T47D (cell line): ENCODE measurements around the gene ANKRD23.

Source experiments
- DNase-seq, 2 experiments: peaks; one replicate each; pipeline versions ENCODE4 v3.0.0 to v3.0.0-alpha.2; 2011 to 2012; ENCODE audit warnings: low read depth in 1 of 2, low spot score in 1 of 2
- JUND ChIP-seq: IDR thresholded peaks from 2 replicates; pipeline ENCODE4 v1.6.1; 2012; ENCODE audit warnings: low read depth
- in situ Hi-C: cut with HindIII; loops from 2 replicates; pipeline ENCODE4 v1.10.0; 2016; ENCODE audit warnings: low sequenced_read_pairs, low pct_unique_long_range_greater_than_20kb

Gene ANKRD23

GRCh38 chr2:96882230-96882629 is 38.4 kb upstream of the ANKRD23 start:
- TF ChIP-seq JUND: no peak
- no peak for DNase-seq
- in situ Hi-C loops: no loop called here

- TF ChIP-seq JUND: no peak
- no peak for DNase-seq
- in situ Hi-C loops: no loop called here
Observed at GRCh38 chr2:96881349-96882195, 37.8 kb upstream of the ANKRD23 start.

GRCh38 chr2:96880891-96881273 is 37.1 kb upstream of the ANKRD23 start:
- in situ Hi-C loops: no loop called here
- DNase-seq: no peak
- TF ChIP-seq JUND: no peak

GRCh38 chr2:96879545-96880040 is 35.8 kb upstream of the ANKRD23 start:
- TF ChIP-seq JUND: no peak

GRCh38 chr2:96878796-96879544 is 35.1 kb upstream of the ANKRD23 start:
- in situ Hi-C loops: no loop called here
- no peak for TF ChIP-seq JUND
- DNase-seq: no peak

More at GRCh38 chr2:96879545-96880040, 35.8 kb upstream of the ANKRD23 start:
- DNase-seq: no peak
- in situ Hi-C loops: no loop called here

- in situ Hi-C loops: no loop called here
- no peak for TF ChIP-seq JUND
- DNase-seq: no peak
Observed at GRCh38 chr2:96878171-96878570, 34.4 kb upstream of the ANKRD23 start.

GRCh38 chr2:96877631-96878092 is 33.8 kb upstream of the ANKRD23 start:
- in situ Hi-C loops: no loop called here
- no peak for DNase-seq
- TF ChIP-seq JUND: no peak

- in situ Hi-C loops: no loop called here
- TF ChIP-seq JUND: no peak
Observed at GRCh38 chr2:96877042-96877451, 33.2 kb upstream of the ANKRD23 start.

GRCh38 chr2:96876269-96877041 is 32.6 kb upstream of the ANKRD23 start:
- in situ Hi-C loops: no loop called here
- no peak for DNase-seq
- no peak for TF ChIP-seq JUND

More at GRCh38 chr2:96877042-96877451, 33.2 kb upstream of the ANKRD23 start:
- DNase-seq: no peak

- in situ Hi-C loops: no loop called here
- TF ChIP-seq JUND: no peak
- no peak for DNase-seq
Observed at GRCh38 chr2:96875498-96876268, 31.9 kb upstream of the ANKRD23 start.

GRCh38 chr2:96874198-96874831 is 30.5 kb upstream of the ANKRD23 start:
- no peak for TF ChIP-seq JUND
- no peak for DNase-seq
- in situ Hi-C loops: no loop called here
